PFSK-1 (cell line): ENCODE results near the gene USP1.

Source experiments
- POLR2AphosphoS5 ChIP-seq: IDR thresholded peaks from 2 replicates; pipeline ENCODE4 v1.6.1; 2012; ENCODE audit warnings: low read depth, mild to moderate bottlenecking, control low read depth, low read length, moderate library complexity
- REST ChIP-seq, 2 experiments: IDR thresholded peaks; 2 replicates each; pipeline versions ENCODE4 v1.6.1 to v1.8.0; 2011 to 2012; ENCODE audit warnings: low read depth in 2 of 2, low read length in 2 of 2, control low read depth in 1 of 2, inconsistent platforms in 1 of 2, mild to moderate bottlenecking in 1 of 2, moderate library complexity in 1 of 2; ENCODE audit not compliant: insufficient read depth in 1 of 2
- SIN3A ChIP-seq: IDR thresholded peaks from 2 replicates; pipeline ENCODE4 v1.6.1; 2012; ENCODE audit warnings: mild to moderate bottlenecking, low read length, moderate library complexity, borderline replicate concordance; ENCODE audit not compliant: insufficient read depth
- TAF1 ChIP-seq: IDR thresholded peaks from 2 replicates; pipeline ENCODE4 v1.6.1; 2012; ENCODE audit warnings: low read length, control low read depth, borderline replicate concordance; ENCODE audit not compliant: insufficient read depth

GRCh38 chr1:62467092-62467491 is 30.2 kb downstream of the USP1 start:
- no peak for TF ChIP-seq REST (IDR thresholded peaks at IDR 0.05; ENCODE audit: insufficient read depth in 1 of 2, low read depth in 2 of 2, low read length in 2 of 2)
- no peak for TF ChIP-seq SIN3A
- TF ChIP-seq TAF1 = no peak
- no peak for TF ChIP-seq POLR2AphosphoS5
